H1 (cell line): ENCODE measurements around the gene RDH11. TPM values are rescaled to one million over a fixed set of nuclear protein-coding genes. Genes with fewer than 3 reads are reported as not detected.

ENCODE experiments used
- CTCF ChIA-PET: fragments of 300-600 bp; sonication (Branson Sonifier 250); formaldehyde crosslinking; loops from one replicate; lab custom pipeline; 2021; ENCODE audit not compliant: partially characterized antibody; lab: Charles Lee
- POLR2A ChIA-PET: fragments of 300-600 bp; sonication (Branson Sonifier 250); formaldehyde crosslinking; loops from one replicate; lab custom pipeline; 2021; ENCODE audit warnings: inconsistent platforms; ENCODE audit not compliant: partially characterized antibody; lab: Charles Lee
- DNase-seq, 2 experiments: peaks; one replicate each; pipeline versions ENCODE4 v3.0.0 to v3.0.0-alpha.2; 2010 to 2022; ENCODE audit warnings: low spot score in 2 of 2, low read depth in 1 of 2, mixed read lengths in 1 of 2
- FAIRE-seq: peaks from 2 replicates; lab custom pipeline; 2011; peaks lifted over from hg19 to GRCh38; lab: Jason Lieb, UNC
- H2AFZ ChIP-seq: 2 replicates; pipeline ENCODE4 v1.8.1; 2012; ENCODE audit warnings: low read length, inconsistent platforms
- H2AK5ac ChIP-seq: 2 replicates; pipeline ENCODE4 v1.6.1; 2013; ENCODE audit warnings: low read depth, low read length
- H2BK120ac ChIP-seq: replicated peaks from 2 replicates; pipeline ENCODE3; 2013; ENCODE audit warnings: low read depth, low read length, inconsistent platforms
- H2BK12ac ChIP-seq: 2 replicates; pipeline ENCODE4 v1.6.1; 2013; ENCODE audit warnings: low read depth, low read length
- H2BK15ac ChIP-seq: 2 replicates; pipeline ENCODE4 v1.6.1; 2013; ENCODE audit warnings: low read length
- H2BK20ac ChIP-seq: 2 replicates; pipeline ENCODE4 v1.6.1; 2013; ENCODE audit warnings: low read length
- H2BK5ac ChIP-seq: 2 replicates; pipeline ENCODE4 v1.6.1; 2013; ENCODE audit warnings: low read depth, low read length
- H3K14ac ChIP-seq: 2 replicates; pipeline ENCODE4 v1.6.1; 2013; ENCODE audit warnings: inconsistent platforms; ENCODE audit not compliant: insufficient read length
- H3K18ac ChIP-seq: 2 replicates; pipeline ENCODE4 v1.6.1; 2013; ENCODE audit warnings: low read length; ENCODE audit errors: extremely low read depth
- H3K23ac ChIP-seq: 2 replicates; pipeline ENCODE4 v1.6.1; 2013; ENCODE audit warnings: inconsistent platforms; ENCODE audit not compliant: insufficient read length
- H3K23me2 ChIP-seq: 2 replicates; pipeline ENCODE4 v1.6.1; 2013; ENCODE audit warnings: low read depth, low read length
- H3K27ac ChIP-seq: 2 replicates; pipeline ENCODE4 v1.6.1; 2011; ENCODE audit warnings: low read depth, low read length, inconsistent platforms
- H3K27me3 ChIP-seq, 4 experiments: replicated peaks in 1 of 4; 1 replicate in 1 of 4; 2 replicates in 3 of 4; pipeline versions ENCODE4 v1.6.1 to v1.8.1; 2011 to 2013; ENCODE audit warnings: low read length in 3 of 4, mild to moderate bottlenecking in 3 of 4, inconsistent platforms in 2 of 4, mixed read lengths in 2 of 4, moderate library complexity in 1 of 4; ENCODE audit not compliant: control insufficient read depth in 3 of 4, insufficient read depth in 3 of 4; ENCODE audit errors: extremely low read depth in 1 of 4
- H3K36me3 ChIP-seq, 4 experiments: 2 replicates each; pipeline versions ENCODE4 v1.6.1 to v1.8.1; 2011 to 2013; ENCODE audit warnings: mild to moderate bottlenecking in 4 of 4, low read length in 3 of 4, moderate library complexity in 2 of 4, control low read depth in 1 of 4, inconsistent platforms in 1 of 4; ENCODE audit not compliant: insufficient read depth in 4 of 4, control insufficient read depth in 2 of 4
- H3K4ac ChIP-seq: replicated peaks from 2 replicates; pipeline ENCODE3; 2013; ENCODE audit warnings: low read length, low read depth, mixed read lengths, inconsistent platforms; ENCODE audit not compliant: insufficient read length
- H3K4me1 ChIP-seq, 4 experiments: replicated peaks in 1 of 4; 1 replicate in 1 of 4; 2 replicates in 3 of 4; pipeline versions ENCODE4 v1.6.1 to v1.8.1; 2011 to 2013; ENCODE audit warnings: low read length in 3 of 4, inconsistent platforms in 2 of 4, mixed read lengths in 1 of 4; ENCODE audit not compliant: insufficient read depth in 4 of 4, control insufficient read depth in 3 of 4
- H3K4me2 ChIP-seq, 2 experiments: 2 replicates each; pipeline versions ENCODE4 v1.6.1 to v1.8.1; 2011 to 2013; ENCODE audit warnings: low read depth in 2 of 2, low read length in 2 of 2, control low read depth in 1 of 2, inconsistent platforms in 1 of 2, mild to moderate bottlenecking in 1 of 2; ENCODE audit not compliant: insufficient read depth in 1 of 2
- H3K4me3 ChIP-seq, 4 experiments: fragments of 200-600, 300-600 bp in 1 of 4; sonication (generic), shearing (Covaris generic), sonication (Bioruptor Twin) in 1 of 4; 2 replicates each; pipeline versions ENCODE4 v1.5.1 to v1.8.1; 2011 to 2016; ENCODE audit warnings: low read length in 4 of 4, low read depth in 3 of 4, control low read depth in 2 of 4, inconsistent platforms in 2 of 4, mild to moderate bottlenecking in 2 of 4, mixed read lengths in 1 of 4, moderate library complexity in 1 of 4; ENCODE audit not compliant: insufficient read depth in 2 of 4; ENCODE audit errors: extremely low read depth in 1 of 4
- H3K56ac ChIP-seq: replicated peaks from 2 replicates; pipeline ENCODE3; 2013; ENCODE audit warnings: low read depth, mild to moderate bottlenecking, mixed read lengths, low read length, inconsistent platforms; ENCODE audit not compliant: insufficient read length
- H3K79me1 ChIP-seq: 2 replicates; pipeline ENCODE4 v1.6.1; 2013; ENCODE audit warnings: low read depth, low read length, control low read depth
- H3K79me2 ChIP-seq, 2 experiments: 2 replicates each; pipeline versions ENCODE4 v1.6.1 to v1.8.1; 2012 to 2013; ENCODE audit warnings: low read length in 2 of 2, mild to moderate bottlenecking in 2 of 2, inconsistent platforms in 1 of 2; ENCODE audit not compliant: insufficient read depth in 2 of 2, control insufficient read depth in 1 of 2
- H3K9ac ChIP-seq, 4 experiments: replicated peaks in 1 of 4; 1 replicate in 1 of 4; 2 replicates in 3 of 4; pipeline versions ENCODE4 v1.6.1 to v1.8.1; 2011 to 2013; ENCODE audit warnings: low read depth in 3 of 4, low read length in 3 of 4, control low read depth in 2 of 4, mild to moderate bottlenecking in 2 of 4, moderate library complexity in 2 of 4, inconsistent platforms in 1 of 4; ENCODE audit errors: extremely low read depth in 1 of 4
- H3K9me3 ChIP-seq, 2 experiments: 2 replicates each; pipeline versions ENCODE4 v1.6.1 to v1.8.1; 2012 to 2013; ENCODE audit warnings: mild to moderate bottlenecking in 2 of 2, moderate library complexity in 2 of 2, control low read depth in 1 of 2, inconsistent platforms in 1 of 2, low read depth in 1 of 2, low read length in 1 of 2, mixed read lengths in 1 of 2; ENCODE audit not compliant: insufficient read depth in 2 of 2
- H4K20me1 ChIP-seq, 2 experiments: replicated peaks in 1 of 2; 2 replicates each; pipeline versions ENCODE3 to v1.8.1; 2011 to 2013; ENCODE audit warnings: inconsistent platforms in 2 of 2, low read length in 2 of 2, mild to moderate bottlenecking in 1 of 2; ENCODE audit not compliant: insufficient read depth in 2 of 2, control insufficient read depth in 1 of 2
- H4K5ac ChIP-seq: 2 replicates; pipeline ENCODE4 v1.6.1; 2013; ENCODE audit warnings: low read length, low read depth, mixed read lengths, inconsistent platforms; ENCODE audit not compliant: insufficient read length
- H4K8ac ChIP-seq: 2 replicates; pipeline ENCODE4 v1.8.0; 2013; ENCODE audit warnings: mild to moderate bottlenecking, moderate library complexity, low read length, inconsistent platforms; ENCODE audit not compliant: insufficient read depth; ENCODE audit errors: extremely low read depth
- H4K91ac ChIP-seq: replicated peaks from 2 replicates; pipeline ENCODE3; 2013; ENCODE audit warnings: low read length, mixed read lengths, inconsistent platforms; ENCODE audit not compliant: insufficient read length
- ASH2L ChIP-seq: fragments of 200-600, 300-600 bp; sonication (generic); IDR thresholded peaks from one replicate; pipeline ENCODE4 v1.7.1; 2017; ENCODE audit warnings: low read length
- BACH1 ChIP-seq: IDR thresholded peaks from 2 replicates; pipeline ENCODE4 v1.6.1; 2012; ENCODE audit warnings: low read length, improper control_type of control experiment
- CHD1 ChIP-seq: IDR thresholded peaks from 2 replicates; pipeline ENCODE4 v1.6.1; 2012; ENCODE audit warnings: low read depth, low read length, improper control_type of control experiment
- HDAC6 ChIP-seq: IDR thresholded peaks from one replicate; pipeline ENCODE4 v1.7.1; 2012; ENCODE audit warnings: low read depth, mild to moderate bottlenecking, inconsistent platforms, low read length, moderate library complexity
- POLR2A ChIP-seq, 2 experiments: IDR thresholded peaks; 1 replicate in 1 of 2; 2 replicates in 1 of 2; pipeline ENCODE4 v1.6.1; 2011; ENCODE audit warnings: low read depth in 2 of 2, low read length in 2 of 2, mild to moderate bottlenecking in 2 of 2; ENCODE audit errors: control extremely low read depth in 1 of 2
- RBBP5 ChIP-seq: IDR thresholded peaks from 2 replicates; pipeline ENCODE4 v1.7.1; 2012; ENCODE audit warnings: low read depth, mild to moderate bottlenecking, inconsistent platforms, low read length, moderate library complexity, borderline replicate concordance
- RNF2 ChIP-seq: fragments of 200-900, 300-1000 bp; sonication (generic); IDR thresholded peaks from 2 replicates; pipeline ENCODE4 v1.7.1; 2016; ENCODE audit warnings: borderline replicate concordance, low read depth, mild to moderate bottlenecking, antibody characterized with exemption, low read length; ENCODE audit not compliant: poor library complexity, severe bottlenecking; ENCODE audit errors: missing control alignments
- SIX5 ChIP-seq: IDR thresholded peaks from 2 replicates; pipeline ENCODE4 v1.6.1; 2011; ENCODE audit warnings: mild to moderate bottlenecking, low read depth, low read length
- ZNF274 ChIP-seq: IDR thresholded peaks from 2 replicates; pipeline ENCODE4 v1.7.0; 2012; ENCODE audit warnings: low read length, borderline replicate concordance; ENCODE audit errors: extremely low read depth
- WGBS, 2 experiments: shearing (Covaris generic) in 1 of 2; methylation state at CpG; one replicate each; pipeline versions ENCODE4 v1.1.6 to v1.1.7; 2013 to 2015; ENCODE audit warnings: low lambda C conversion rate in 2 of 2, mixed read lengths in 2 of 2, inconsistent platforms in 1 of 2, low coverage in 1 of 2, missing lambda C conversion rate in 1 of 2; ENCODE audit not compliant: insufficient replicate concordance in 2 of 2, insufficient coverage in 1 of 2, insufficient read length in 1 of 2; ENCODE audit errors: extremely low coverage in 1 of 2, missing lambda C conversion rate in 1 of 2; 5-methylcytosine and 5-hydroxymethylcytosine counted together
- polyA plus RNA-seq, 7 experiments: library from polyadenylated mRNA; depleted of rRNA in 3 of 7; stranded (reverse) in 5 of 7; unstranded in 2 of 7; fragments of >200 nt in 5 of 7; fragments of 200-250 nt in 2 of 7; gene quantifications; 1 replicate in 5 of 7; 2 replicates in 1 of 7; 4 replicates in 1 of 7; pipeline versions ENCODE4 v1.2.1 to v1.2.3, GENCODE V29; 2011 to 2013; ENCODE audit warnings: missing spikeins in 2 of 7, mixed read lengths in 2 of 7
- total RNA-seq: library from RNA; stranded (reverse); fragmentation: NEBNext Ultra II Directional; extraction: Animal tissue kit (Norgen Biotek cat#: 25700); gene quantifications from 2 replicates; pipeline ENCODE4 v1.2.1, GENCODE V29; 2021
- TF ChIP-seq, protein P1 (sequence below): IDR thresholded peaks from 2 replicates; pipeline ENCODE4 v1.6.1; 2011; ENCODE audit warnings: low read depth, mild to moderate bottlenecking, low read length; ENCODE audit not compliant: insufficient read depth
- TF ChIP-seq, protein P2 (sequence below), 3 experiments: IDR thresholded peaks; 1 replicate in 2 of 3; 2 replicates in 1 of 3; pipeline versions ENCODE4 v1.5.1 to v1.6.1; 2011; ENCODE audit warnings: low read length in 3 of 3, mild to moderate bottlenecking in 3 of 3, inconsistent platforms in 2 of 3, low read depth in 1 of 3, moderate library complexity in 1 of 3; ENCODE audit not compliant: insufficient read depth in 1 of 3; ENCODE audit errors: control extremely low read depth in 1 of 3

The RDH11 gene
- total and polyA plus RNA-seq, 2 of the 8 experiments (the other 6 are each of a cell fraction or from before 2014, with no cell fraction given): 104 to 117 TPM

DNA sequence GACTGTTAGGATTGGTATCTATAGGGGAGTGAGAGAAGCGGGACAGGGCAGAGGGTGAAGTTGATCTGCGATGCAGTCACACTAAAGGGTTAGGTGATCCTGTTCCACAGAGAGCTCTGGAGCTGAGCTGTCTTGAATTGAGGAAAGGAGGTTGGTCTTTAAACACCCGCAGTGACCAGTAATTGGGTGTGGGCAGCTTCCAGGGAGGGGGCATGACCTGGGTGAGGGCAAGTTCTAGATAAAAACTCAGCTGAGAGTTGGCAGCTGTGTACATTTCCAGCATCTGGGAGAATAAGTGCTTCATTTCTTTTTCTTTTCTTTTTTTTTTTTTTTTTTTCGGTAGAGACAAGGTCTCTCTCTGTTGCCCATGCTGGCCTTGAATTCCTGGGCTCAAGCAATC lies 41.2 kb upstream of the RDH11 start:
- no peaks in the 10 kb centered on the region for H3K23me2 ChIP-seq
- 98% methylated on average over 3 of the region's 4 CpGs; no CpG with 5 or more reads in 1 of the 2 experiments for WGBS, 2 experiments
- no peak overlapping the region for H3K56ac ChIP-seq
- H3K18ac ChIP-seq: no peak overlapping the region
- no peak overlapping the region for H2BK5ac ChIP-seq
- H3K27ac ChIP-seq: no peak overlapping the region
- H3K14ac ChIP-seq: no peak overlapping the region
- FAIRE-seq: no peak
- H3K27me3 ChIP-seq: no peaks in the 10 kb centered on the region
- H4K91ac ChIP-seq: no peak overlapping the region
- no peaks in the 10 kb centered on the region for H3K4me1 ChIP-seq
- no peak for DNase-seq
- no peak overlapping the region for H2BK120ac ChIP-seq
- H2BK20ac ChIP-seq: no peak overlapping the region
- no peaks in the 10 kb centered on the region for H4K20me1 ChIP-seq
- no peaks in the 10 kb centered on the region for H3K9me3 ChIP-seq
- H3K36me3 ChIP-seq: no peaks in the 10 kb centered on the region
- no peak overlapping the region for H2AFZ ChIP-seq
- no peak overlapping the region for H3K9ac ChIP-seq
- H2BK12ac ChIP-seq: no peak overlapping the region
- H3K4me2 ChIP-seq: no peak overlapping the region
- H3K23ac ChIP-seq: no peak overlapping the region
- no peaks in the 10 kb centered on the region for H3K79me1 ChIP-seq
- H3K4ac ChIP-seq: no peak overlapping the region
- no peak overlapping the region for H2BK15ac ChIP-seq
- no peaks in the 10 kb centered on the region for H3K79me2 ChIP-seq
- H4K8ac ChIP-seq: no peak overlapping the region
- no peak overlapping the region for H4K5ac ChIP-seq
- no peak overlapping the region for H2AK5ac ChIP-seq
- no peak overlapping the region for H3K4me3 ChIP-seq
- ChIA-PET POLR2A (interaction anchor here (1.1 to 1.3 kb wide), 2 partner anchors 8 to 30 kb away, joined by 3 to 6 read pairs; no protein-coding TSS in a partner anchor), CTCF (interaction anchor here (0.7 kb wide), 1 partner anchor 51 kb away, joined by 3 read pairs; no protein-coding TSS in a partner anchor)
- no peak for TF ChIP-seq CHD1
- no peak for TF ChIP-seq ZNF274
- no peak for TF ChIP-seq RNF2
- no peak for TF ChIP-seq BACH1
- no peak for TF ChIP-seq POLR2A (IDR thresholded peaks at IDR 0.05; ENCODE audit: control extremely low read depth in 1 of 2, low read depth in 2 of 2, low read length in 2 of 2)
- no peak for TF ChIP-seq RBBP5
- TF ChIP-seq, protein P1, sequence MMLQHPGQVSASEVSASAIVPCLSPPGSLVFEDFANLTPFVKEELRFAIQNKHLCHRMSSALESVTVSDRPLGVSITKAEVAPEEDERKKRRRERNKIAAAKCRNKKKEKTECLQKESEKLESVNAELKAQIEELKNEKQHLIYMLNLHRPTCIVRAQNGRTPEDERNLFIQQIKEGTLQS: no peak
- TF ChIP-seq SIX5: no peak
- no peak for TF ChIP-seq HDAC6
- TF ChIP-seq, protein P2, sequence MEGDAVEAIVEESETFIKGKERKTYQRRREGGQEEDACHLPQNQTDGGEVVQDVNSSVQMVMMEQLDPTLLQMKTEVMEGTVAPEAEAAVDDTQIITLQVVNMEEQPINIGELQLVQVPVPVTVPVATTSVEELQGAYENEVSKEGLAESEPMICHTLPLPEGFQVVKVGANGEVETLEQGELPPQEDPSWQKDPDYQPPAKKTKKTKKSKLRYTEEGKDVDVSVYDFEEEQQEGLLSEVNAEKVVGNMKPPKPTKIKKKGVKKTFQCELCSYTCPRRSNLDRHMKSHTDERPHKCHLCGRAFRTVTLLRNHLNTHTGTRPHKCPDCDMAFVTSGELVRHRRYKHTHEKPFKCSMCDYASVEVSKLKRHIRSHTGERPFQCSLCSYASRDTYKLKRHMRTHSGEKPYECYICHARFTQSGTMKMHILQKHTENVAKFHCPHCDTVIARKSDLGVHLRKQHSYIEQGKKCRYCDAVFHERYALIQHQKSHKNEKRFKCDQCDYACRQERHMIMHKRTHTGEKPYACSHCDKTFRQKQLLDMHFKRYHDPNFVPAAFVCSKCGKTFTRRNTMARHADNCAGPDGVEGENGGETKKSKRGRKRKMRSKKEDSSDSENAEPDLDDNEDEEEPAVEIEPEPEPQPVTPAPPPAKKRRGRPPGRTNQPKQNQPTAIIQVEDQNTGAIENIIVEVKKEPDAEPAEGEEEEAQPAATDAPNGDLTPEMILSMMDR (IDR thresholded peaks at IDR 0.05; ENCODE audit: control extremely low read depth in 1 of 3, insufficient read depth in 1 of 3, low read depth in 1 of 3, low read length in 3 of 3): no peak
- no peak for TF ChIP-seq ASH2L
